GM21526 (cell line): ENCODE results near the gene DDX51.
"Not testable (repeated sequence)": the region's sequence is repeated elsewhere in the genome, so short reads cannot be mapped to it uniquely, and the experiment has no call there.

Experiments used
- ATAC-seq: cut with Tn5 transposase; IDR thresholded peaks from one replicate; pipeline ENCODE4 v1.9.1; 2021; ENCODE audit warnings: moderate library complexity; ENCODE audit not compliant: unreplicated experiment, low FRiP score

DDX51 gene

DNA sequence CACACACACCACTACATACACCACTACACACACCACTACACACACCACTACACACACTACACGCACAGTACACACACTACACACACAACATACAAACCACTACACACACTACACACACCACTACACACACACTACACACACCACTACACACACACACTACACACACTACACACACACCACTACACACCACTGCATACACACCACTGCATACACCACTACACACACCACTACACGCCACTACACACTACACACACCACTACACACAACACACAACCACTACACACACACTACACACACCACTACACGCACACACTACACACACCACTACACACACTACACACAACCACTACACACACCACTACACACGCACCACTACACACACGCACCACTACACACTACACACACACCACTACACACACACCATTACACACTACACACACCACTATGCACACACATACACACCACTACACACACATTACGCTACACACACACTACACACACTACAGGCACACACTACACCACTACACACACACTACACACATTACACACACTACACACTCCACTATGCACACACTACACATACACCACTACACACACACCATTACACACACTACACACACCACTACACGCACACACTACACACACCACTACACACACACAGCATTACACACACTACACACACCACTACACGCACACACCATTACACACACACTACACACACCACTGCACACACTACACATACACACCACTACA, 12.6 kb upstream of the DDX51 start:
- no peak for ATAC-seq

DNA sequence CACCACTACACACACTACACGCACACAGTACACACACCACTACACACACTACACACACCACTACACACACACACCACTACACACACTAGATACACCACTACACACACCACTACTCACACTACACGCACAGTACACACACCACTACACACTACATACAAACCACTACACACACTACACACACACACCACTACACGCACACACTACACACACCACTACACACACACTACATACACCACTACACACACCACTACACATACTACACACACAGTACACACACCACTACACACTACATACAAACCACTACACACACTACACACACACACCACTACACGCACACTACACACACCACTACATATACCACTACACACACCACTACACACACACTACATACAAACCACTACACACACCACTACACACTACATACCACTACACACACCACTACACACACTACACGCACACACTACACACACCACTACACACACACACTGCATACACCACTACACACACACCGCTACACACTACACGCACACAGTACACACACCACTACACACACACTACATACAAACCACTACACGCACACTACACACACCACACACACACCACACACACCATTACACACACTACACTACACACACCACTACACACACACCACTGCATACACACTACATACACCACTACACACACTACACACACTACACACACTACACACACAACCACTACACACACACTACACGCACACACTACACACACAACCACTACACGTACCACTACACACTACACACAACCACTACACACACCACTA, 11.9 kb upstream of the DDX51 start:
- ATAC-seq: no peak

DNA sequence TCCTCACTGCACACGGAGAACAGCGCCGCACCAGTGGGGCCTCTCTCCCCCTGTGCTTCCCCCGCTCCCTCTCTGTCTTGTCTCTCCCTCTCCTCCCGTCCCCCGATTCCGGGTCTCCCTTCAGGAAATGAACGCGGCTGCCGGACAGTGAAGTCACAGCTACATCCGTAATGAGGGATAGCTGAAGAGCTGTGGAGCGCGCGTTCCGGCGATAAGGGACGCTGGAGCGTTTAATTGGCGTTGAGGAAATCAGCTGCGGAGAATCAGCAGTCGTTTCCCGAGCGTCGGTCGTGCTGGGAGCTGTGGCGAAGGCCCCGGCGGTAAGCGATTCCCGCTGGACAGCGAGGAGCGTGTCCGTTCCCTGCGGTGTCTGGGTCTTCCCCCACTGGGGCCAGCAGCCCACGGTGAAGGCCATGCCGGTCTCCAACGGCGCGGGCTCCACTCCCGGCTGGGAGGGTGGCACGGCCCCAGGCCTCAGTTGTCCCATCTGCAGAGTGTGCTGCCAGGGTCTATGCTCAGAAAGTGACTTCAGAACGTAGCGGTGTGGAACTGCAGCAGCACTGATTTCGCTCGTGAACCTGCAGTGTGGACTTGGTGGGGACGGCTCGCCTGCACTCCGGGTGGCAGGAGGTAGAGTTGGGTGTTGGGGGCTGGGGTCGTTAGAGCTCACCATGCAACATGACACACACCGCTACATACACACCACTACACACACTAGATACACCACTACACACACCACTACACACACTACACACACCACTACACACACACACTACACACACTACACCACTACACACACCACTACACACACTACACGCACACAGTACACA, 11.0 kb upstream of the DDX51 start:
- ATAC-seq: no peak

DNA sequence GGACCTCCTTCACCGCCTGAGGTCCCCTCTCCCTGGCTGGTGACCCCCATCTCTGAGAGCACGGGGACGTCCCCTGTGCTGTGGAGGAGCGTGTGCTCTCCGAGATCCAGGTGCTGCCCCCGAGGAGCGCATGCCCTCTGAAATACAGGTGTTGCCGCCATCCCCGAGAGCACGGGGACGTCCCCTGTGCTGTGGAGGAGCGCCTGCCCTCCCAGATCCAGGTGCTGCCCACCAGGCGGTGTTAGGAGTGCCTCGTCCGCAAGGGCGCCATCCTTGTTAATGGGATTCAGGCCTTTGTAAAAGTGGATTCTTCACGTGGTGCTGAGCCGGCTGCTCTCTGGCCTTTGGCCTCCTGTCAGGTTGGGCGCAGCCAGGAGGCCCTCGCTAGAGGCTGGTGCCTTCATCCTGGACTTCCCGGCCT, 10.2 kb upstream of the DDX51 start:
- peak; percentile 18 for ATAC-seq

DNA sequence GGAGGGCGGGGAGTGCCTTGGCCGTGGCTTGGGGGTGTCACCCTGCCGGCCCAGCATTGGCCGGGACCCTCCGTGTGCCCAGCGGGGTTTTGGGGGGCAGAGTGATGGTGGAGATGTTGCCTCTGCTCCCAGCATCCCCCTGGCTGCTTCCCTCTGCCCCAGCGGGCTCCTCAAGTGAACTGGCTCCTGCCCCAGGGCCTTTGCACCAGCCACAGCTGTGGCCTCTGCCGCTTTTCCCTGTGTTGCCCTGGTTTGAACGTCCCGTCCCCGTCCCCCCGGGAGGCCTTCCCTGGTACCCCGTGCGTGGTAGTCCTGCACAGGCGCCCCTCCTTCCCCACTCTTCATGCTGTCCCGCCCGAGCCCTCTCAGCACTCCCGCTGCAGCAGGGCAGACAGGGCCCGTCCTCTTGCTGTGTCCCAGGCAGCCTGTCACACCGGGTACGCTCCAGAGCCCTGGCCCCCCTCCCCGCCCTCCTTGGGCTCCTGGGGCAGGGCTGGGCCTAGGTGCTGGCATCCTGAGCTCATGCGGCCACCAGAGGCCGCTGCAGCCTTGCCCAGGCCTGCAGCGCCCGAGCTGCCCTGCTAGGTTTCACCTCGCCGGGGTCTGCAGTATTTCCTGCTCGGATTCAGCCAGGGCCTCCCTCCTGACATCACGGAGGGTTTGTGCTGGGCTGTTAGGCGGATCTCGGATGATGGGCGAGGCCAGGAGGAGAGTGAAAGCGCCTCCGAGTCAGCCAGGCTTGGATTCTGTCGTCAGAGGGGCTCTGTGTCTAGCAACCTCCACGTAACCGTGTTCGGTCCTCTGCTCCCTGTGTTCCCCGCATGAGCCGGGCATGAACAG, 9.6 kb upstream of the DDX51 start:
- ATAC-seq: peak; percentile 68

DNA sequence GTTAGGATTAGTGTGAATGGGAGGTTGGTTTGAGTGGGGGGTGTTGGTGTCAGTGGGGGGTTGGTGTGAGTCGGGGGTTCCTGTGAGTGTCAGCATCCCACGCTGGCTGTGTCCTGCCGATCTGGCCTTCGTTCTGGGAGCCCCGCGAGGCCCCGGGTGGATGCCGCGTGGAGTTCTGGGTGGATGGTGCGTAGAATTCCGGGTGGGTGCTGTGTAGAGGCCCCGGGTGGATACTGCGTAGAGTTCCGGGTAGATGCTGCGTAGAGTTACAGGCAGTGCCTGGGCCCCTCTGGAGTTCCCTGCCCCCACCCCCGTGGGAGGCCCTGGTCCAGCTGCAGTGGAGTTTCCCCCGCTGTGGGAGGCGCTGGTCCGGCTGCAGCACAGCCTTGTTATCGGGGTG, 8.8 kb upstream of the DDX51 start:
- ATAC-seq: no peak

DNA sequence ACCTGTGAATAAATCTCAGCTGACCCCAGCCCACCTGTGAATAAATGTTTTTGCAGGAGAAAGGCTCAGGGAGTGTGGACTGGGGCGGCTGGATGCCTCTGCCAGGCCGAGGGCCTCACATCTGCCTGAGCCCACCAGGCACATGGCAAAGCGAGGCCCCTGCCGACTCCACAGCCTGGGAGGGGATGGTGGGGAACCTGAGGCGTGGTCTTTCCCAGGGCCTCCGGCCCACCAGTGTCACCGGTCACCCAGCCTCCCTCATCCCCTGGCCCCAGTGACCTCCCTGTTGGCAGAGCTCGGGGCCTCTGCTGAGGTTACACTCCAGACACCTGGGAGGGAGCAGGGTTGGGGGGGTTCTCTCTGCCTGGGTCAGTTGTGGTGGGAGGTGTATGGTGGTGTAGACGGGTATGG, 8.3 kb upstream of the DDX51 start:
- ATAC-seq: no peak

DNA sequence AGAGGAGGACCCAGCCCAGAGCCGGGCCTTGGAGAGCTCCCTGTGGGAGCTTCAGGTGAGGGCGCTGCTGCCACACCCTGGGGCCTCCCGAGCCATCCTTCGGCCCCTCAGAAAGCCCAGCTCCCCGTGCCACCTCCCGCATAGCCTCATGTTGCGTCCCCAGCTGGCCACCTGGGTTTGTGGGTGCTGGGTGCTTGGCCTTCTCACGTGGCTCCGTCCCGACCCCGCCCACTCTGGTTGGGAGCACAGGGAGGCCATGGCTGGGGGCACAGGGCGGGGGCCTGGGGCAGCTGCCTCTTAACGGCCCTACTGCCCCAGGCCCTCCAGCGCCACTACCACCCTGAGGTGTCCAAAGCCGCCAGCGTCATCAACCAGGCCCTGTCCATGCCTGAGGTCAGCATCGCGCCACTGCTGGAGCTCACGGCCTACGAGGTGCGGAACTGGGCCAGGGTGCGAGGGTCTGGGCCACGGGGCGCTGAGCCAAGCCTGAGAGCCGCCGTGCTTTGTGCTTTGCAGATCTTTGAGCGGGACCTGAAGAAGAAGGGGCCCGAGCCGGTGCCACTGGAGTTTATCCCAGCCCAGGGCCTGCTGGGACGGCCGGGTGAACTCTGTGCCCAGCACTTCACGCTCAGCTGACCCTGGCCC, 7.8 kb upstream of the DDX51 start:
- no peak for ATAC-seq

DNA sequence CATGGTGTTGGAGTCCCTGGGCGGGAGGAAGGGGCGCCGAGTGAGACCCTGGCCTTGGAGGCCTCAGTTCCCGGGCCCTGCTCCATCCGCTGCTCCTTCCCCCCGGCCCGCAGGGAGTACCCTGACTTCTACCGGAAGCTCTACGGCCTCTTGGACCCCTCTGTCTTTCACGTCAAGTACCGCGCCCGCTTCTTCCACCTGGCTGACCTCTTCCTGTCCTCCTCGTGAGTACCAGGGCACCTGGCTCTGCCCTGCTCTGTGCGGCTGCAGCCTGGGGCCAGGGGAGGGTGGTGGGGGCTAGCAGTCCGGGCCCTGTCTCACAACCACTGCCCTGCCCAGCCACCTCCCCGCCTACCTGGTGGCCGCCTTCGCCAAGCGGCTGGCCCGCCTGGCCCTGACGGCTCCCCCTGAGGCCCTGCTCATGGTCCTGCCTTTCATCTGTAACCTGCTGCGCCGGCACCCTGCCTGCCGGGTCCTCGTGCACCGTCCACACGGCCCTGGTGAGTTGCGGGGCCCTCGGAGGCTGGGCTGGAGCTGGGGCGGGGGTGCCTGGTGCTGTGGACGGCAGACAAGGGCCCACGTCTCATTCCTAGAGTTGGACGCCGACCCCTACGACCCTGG, 7.1 kb upstream of the DDX51 start:
- no peak for ATAC-seq

DNA sequence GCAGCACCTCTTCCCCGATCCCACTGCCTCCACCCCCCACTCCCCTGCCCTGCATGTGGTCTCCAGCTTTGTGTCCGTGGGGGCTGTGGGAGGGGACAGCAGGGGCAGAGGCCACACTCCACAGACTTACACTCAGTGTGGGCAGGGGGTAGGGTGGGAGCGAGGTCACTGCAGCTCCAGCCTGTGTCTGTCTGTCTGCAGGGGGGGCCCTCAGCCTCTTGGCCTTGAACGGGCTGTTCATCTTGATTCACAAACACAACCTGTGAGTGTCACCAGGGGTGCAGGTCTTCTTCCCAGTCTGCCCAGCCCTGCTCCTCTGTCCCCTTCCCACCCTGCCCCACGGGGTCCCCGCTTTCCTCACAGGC, 6.6 kb upstream of the DDX51 start:
- no peak for ATAC-seq

DNA sequence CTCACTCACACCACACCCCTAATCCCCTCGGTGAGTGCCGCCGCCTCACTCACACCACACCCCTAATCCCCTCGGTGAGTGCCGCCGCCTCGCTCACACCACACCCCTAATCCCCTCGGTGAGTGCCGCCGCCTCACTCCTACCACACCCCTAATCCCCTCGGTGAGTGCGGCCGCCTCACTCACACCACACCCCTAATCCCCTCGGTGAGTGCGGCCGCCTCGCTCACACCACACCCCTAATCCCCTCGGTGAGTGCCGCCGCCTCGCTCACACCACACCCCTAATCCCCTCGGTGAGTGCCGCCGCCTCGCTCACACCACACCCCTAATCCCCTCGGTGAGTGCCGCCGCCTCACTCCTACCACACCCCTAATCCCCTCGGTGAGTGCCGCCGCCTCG, 5.4 kb upstream of the DDX51 start:
- not testable (repeated sequence) for ATAC-seq

DNA sequence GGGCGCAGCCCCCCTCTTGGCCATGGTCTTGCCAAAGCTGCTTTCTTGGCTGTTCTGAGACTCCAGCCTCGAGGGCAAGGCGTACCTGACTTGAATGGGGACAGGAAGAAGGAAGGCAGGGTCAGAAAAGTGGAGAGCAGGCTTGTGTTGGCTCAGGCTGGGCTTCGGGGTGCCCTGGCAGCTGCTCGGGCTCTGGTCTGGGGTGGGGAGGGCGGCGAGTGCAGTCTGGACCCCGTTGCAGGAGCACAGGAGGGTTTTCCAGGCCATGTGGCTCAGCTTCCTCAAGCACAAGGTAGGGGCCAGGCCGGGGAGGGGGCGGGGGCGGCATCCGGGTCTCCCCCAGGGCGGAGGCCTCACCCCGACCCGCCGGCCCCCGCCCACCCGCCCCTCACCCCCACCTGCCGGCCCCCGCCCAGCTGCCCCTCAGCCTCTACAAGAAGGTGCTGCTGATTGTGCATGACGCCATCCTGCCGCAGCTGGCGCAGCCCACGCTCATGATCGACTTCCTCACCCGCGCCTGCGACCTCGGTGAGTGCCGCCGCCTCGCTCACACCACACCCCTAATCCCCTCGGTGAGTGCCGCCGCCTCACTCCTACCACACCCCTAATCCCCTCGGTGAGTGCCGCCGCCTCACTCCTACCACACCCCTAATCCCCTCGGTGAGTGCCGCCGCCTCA, 4.4 kb upstream of the DDX51 start:
- no peak for ATAC-seq

DNA sequence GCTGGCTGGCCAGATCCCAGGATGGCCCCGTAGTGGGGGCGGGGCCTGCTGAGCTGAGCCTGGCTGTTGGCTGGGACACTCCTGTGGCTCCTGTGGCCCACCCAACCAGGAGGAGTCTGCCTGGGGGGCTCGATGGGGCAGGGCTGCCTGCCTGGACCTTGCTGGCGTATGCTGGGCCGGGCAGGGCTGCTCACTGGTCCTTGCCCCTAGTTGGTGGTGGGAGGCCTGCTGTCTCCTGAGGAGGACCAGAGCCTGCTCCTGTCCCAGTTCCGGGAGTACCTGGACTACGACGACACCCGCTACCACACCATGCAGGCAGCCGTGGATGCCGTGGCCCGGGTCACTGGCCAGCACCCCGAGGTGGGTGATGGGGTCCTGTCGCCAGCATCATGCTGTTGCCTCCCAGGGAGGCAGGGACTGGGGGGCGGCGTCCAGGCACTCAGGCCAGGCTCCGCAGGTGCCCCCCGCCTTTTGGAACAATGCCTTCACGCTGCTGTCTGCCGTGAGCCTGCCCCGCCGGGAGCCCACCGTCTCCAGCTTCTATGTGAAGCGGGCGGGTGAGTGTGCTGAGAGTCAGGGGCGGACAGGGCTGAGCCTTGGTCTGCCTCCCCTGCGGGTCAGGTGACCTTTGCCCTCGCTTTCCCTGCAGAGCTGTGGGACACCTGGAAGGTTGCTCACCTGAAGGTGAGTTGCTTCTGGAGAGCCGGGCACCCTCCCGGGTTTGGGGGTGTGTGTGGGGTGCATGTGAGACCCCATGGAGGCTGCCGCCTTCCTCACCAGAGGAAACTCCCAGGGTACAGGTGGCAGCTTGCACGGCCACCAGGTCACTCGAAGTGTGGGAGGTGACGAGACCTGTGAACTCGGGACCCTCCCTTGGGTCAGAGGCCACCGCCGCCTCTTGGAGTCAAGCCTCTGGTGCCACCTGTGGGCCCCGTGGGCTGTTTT, 3.6 kb upstream of the DDX51 start:
- ATAC-seq: no peak

DNA sequence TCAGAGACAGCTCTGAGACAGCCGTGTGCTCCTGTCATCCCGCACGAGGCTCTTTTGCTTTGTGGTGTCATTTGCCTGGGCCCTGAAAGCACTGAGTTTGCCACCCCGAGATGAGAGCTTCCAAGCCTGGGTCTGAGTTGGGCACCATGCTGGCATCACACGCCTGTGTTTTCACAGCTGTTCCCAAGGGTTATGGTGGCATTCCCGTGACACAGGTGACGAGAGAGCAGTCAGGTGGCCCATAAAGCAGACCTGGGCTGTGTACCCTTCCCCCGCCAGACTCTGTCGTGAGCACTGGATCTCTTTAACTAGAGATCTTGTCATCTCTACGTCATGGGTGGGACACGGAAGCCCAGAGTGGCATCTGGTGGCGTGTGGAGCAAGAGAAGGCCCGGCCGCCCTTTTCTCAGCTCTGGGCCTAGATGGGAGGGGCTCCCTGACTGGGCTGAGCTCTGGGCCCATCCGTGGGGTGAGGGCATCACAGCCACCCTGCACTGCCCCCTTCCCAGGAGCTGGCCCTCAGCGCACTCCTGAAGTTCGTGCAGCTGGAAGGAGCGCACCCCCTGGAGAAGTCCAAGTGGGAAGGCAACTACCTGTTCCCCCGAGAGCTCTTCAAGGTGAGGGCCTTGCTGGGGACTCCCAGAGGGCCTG, 2.8 kb upstream of the DDX51 start:
- no peak for ATAC-seq

DNA sequence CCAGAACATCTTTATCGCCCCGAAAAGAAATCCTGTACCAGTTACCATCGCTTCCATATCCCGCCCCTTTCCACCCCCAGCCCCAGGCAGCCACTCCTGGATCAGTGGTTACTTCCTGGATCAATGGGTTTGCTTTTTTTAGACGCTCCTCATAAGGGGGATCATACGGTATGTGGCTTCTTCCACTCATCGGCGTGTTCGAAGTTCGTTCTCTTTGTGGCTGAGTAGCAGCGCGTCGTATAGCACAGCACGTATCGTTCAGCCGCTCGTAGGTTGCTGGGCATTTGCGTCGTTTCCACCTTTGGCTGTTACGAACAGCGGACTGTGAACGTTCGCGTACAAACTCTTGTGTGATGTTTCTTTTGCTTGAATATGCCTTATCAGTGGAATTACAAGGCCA, 2.0 kb upstream of the DDX51 start:
- ATAC-seq: no peak

DNA sequence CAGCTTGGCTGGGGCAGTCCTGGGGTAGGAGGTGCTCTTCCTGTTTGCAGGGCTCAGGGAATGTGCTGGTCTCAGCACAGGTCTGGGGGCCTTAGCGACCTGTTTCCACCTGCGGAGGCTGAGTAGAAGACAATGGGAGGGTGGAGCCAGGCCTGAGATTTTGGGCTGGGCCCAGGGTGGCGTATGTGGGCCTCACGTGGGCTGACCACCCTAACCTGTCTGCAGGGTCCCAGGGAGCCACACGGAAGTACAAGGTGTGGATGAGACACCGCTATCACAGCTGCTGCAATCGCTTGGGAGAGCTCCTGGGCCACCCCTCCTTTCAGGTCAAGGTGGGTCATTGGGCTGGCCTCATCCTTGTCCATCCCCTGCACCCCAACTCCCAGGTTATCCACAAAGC, 1.2 kb upstream of the DDX51 start:
- ATAC-seq: no peak

DNA sequence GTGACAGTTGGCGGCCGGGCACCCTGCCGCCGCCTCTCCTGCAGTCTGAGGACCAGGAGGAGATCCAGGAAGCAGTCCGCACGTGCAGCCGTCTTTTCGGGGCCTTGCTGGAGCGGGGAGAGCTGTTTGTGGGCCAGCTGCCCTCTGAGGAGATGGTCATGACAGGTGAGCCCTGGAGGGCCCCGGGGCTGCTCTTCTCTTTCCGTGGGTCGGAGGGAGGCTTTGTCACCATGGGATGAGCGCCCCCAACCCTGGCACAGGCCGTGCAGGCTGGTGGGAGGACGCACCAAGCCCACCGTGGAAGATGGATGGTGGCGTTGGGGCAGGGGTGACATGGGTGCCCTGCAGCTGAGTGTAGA, 670 bp upstream of the DDX51 start:
- no peak for ATAC-seq
